Measurements from ENCODE around the gene SERPINC1.

DNA sequence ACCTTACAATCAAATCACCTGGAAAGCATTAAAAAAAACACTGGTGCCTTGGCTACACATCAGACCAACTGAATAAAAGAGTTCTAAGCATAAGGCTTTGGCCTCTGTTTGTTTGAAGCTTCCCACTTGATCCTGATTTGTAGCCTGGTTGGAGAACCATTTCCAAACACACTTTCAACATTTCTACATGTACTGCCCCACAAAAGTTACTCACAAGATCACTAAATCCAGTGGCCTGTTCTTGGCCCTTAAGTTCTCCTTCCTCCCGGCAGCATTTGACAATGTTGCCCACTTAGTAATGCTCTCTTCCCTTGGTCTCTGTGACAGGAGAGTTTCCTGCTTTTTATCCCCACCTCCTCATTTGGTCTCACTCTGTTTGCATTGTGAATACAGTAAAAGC lies 61.1 kb downstream of the SERPINC1 start:
- TF ChIP-seq CEBPB (IDR thresholded peaks at IDR 0.05; ENCODE audit: low read depth, low read length) (no peak), JUND (IDR thresholded peaks at IDR 0.05; ENCODE audit: low read length) (no peak), EP300 (IDR thresholded peaks at IDR 0.05; ENCODE audit: borderline replicate concordance in 1 of 2, low read depth in 2 of 2, low read length in 2 of 2) (no peak), RAD21 (IDR thresholded peaks at IDR 0.05 in 1 of 2, conservative IDR thresholded peaks at IDR 0.05 in 1 of 2; ENCODE audit: low read depth in 2 of 2, low read length in 2 of 2) (no peak), EZH2 (IDR thresholded peaks at IDR 0.05; ENCODE audit: low read depth, low read length, severe bottlenecking) (no peak), JUN (IDR thresholded peaks at IDR 0.05; ENCODE audit: low read depth, low read length) (no peak), RBBP5 (IDR thresholded peaks at IDR 0.05; ENCODE audit: borderline replicate concordance, low read depth, low read length) (no peak), CHD2 (IDR thresholded peaks at IDR 0.05; ENCODE audit: low read length) (no peak)
- TF ChIP-seq, protein P1, sequence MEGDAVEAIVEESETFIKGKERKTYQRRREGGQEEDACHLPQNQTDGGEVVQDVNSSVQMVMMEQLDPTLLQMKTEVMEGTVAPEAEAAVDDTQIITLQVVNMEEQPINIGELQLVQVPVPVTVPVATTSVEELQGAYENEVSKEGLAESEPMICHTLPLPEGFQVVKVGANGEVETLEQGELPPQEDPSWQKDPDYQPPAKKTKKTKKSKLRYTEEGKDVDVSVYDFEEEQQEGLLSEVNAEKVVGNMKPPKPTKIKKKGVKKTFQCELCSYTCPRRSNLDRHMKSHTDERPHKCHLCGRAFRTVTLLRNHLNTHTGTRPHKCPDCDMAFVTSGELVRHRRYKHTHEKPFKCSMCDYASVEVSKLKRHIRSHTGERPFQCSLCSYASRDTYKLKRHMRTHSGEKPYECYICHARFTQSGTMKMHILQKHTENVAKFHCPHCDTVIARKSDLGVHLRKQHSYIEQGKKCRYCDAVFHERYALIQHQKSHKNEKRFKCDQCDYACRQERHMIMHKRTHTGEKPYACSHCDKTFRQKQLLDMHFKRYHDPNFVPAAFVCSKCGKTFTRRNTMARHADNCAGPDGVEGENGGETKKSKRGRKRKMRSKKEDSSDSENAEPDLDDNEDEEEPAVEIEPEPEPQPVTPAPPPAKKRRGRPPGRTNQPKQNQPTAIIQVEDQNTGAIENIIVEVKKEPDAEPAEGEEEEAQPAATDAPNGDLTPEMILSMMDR (IDR thresholded peaks at IDR 0.05; ENCODE audit: control extremely low read depth in 1 of 3, insufficient read depth in 1 of 3, low read depth in 1 of 3, low read length in 3 of 3): no peak

Measured in H1 (cell line).